Loucy (cell line): ENCODE data around the gene CHN1.

Experiments used
- H2AFZ ChIP-seq: fragments of 200-600 bp; sonication (generic); 2 replicates; pipeline ENCODE4 v1.6.0; 2016; ENCODE audit warnings: antibody characterized with exemption, mild to moderate bottlenecking, low read length, moderate library complexity
- H3F3A ChIP-seq: fragments of 200-600 bp; 2 replicates; pipeline ENCODE4 v1.6.0; 2016; ENCODE audit warnings: antibody characterized with exemption, low read depth, mild to moderate bottlenecking
- H3K27me3 ChIP-seq: fragments of 200-600 bp; sonication (generic); 2 replicates; pipeline ENCODE4 v1.6.1; 2014; ENCODE audit warnings: low read length, mild to moderate bottlenecking; ENCODE audit not compliant: insufficient read depth, poor library complexity, severe bottlenecking
- H3K36me3 ChIP-seq: fragments of 200-600 bp; sonication (generic); 2 replicates; pipeline ENCODE4 v1.6.1; 2016; ENCODE audit warnings: low read length; ENCODE audit not compliant: insufficient read depth
- H3K4me1 ChIP-seq: fragments of 200-600 bp; sonication (generic); 2 replicates; pipeline ENCODE4 v1.5.1; 2014; ENCODE audit warnings: low read length, mild to moderate bottlenecking; ENCODE audit not compliant: insufficient read depth, poor library complexity, severe bottlenecking
- H3K4me2 ChIP-seq: fragments of 200-600 bp; sonication (generic); 2 replicates; pipeline ENCODE4 v1.6.0; 2014; ENCODE audit warnings: antibody characterized with exemption, low read length, low read depth, mild to moderate bottlenecking; ENCODE audit not compliant: poor library complexity, severe bottlenecking
- H3K4me3 ChIP-seq: fragments of 200-600 bp; sonication (generic); 2 replicates; pipeline ENCODE4 v1.5.1; 2014; ENCODE audit warnings: low read length, mild to moderate bottlenecking, mixed read lengths; ENCODE audit not compliant: poor library complexity, severe bottlenecking
- H3K79me2 ChIP-seq: fragments of 200-600 bp; sonication (generic); 2 replicates; pipeline ENCODE4 v1.6.1; 2014; ENCODE audit warnings: low read length; ENCODE audit not compliant: insufficient read depth
- H3K9ac ChIP-seq: fragments of 200-600 bp; sonication (generic); 2 replicates; pipeline ENCODE4 v1.6.0; 2014; ENCODE audit warnings: mild to moderate bottlenecking, low read depth, low read length, moderate library complexity; ENCODE audit not compliant: poor library complexity, severe bottlenecking
- H3K9me2 ChIP-seq: fragments of 200-600 bp; sonication (generic); replicated peaks from 2 replicates; pipeline ENCODE4 v1.6.1; 2016; ENCODE audit warnings: low read depth, low read length, mixed read lengths
- H3K9me3 ChIP-seq: fragments of 200-600 bp; sonication (generic); 2 replicates; pipeline ENCODE4 v1.6.1; 2014; ENCODE audit warnings: mild to moderate bottlenecking, antibody characterized with exemption, low read length, low read depth; ENCODE audit not compliant: insufficient read depth
- H4K20me1 ChIP-seq: fragments of 200-600 bp; sonication (generic); 2 replicates; pipeline ENCODE4 v1.6.0; 2014; ENCODE audit warnings: antibody characterized with exemption, low read length, mild to moderate bottlenecking; ENCODE audit not compliant: insufficient read depth, poor library complexity, severe bottlenecking
- EZH2phosphoT487 ChIP-seq: fragments of 200-600 bp; IDR thresholded peaks from 2 replicates; pipeline ENCODE4 v1.6.1; 2018; ENCODE audit warnings: antibody characterized with exemption, mild to moderate bottlenecking, moderate library complexity, borderline replicate concordance
- TF ChIP-seq, protein P1 (sequence below): fragments of 200-600 bp; sonication (generic); conservative IDR thresholded peaks from 2 replicates; pipeline ENCODE4 v1.5.1; 2014; ENCODE audit warnings: mild to moderate bottlenecking, antibody characterized with exemption, low read length

Gene CHN1

DNA sequence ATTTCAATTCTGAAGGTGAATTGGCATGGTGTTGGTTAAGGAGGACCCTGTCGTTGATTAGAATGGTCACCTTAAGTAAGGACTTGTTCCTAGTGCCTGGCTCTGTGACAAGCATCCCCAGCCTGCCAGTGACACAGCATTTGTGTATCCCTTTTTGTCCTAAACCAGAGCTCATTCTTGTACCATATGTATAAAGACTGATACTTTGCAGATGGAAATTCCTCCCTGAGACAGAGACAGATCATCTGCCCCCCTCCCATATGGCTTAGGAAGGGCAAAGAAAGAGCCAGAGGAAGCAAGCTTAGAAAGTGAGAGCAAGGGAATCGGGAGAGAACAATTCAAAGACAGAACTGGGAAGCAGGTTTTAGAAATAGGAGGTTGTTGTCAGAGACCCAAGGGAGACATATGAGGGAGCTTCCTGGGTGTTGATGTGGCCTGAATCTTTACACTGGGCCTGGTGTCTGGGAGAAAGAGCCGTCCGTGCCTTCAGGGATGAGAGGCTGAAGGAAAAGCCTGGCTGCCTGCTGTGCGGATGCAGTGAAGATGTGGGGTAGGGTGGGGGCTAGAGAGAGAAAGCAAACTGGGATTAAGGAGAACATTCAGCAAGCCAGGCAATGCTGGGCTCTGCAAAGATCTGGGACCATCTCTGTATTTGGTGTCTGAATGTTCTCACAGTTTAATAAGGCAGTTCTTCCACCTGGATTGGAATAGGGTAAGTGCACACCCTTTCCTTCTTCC, 227.7 kb downstream of the CHN1 start:
- Histone ChIP-seq H3K79me2 (no peaks in the 10 kb centered on the region), H3K4me1 (peaks cover 31% of the 10 kb centered on the region), H3K9ac (peak overlapping the region; percentile 38), H3K9me3 (no peaks in the 10 kb centered on the region), H3K36me3 (no peaks in the 10 kb centered on the region), H2AFZ (no peak overlapping the region), H3F3A (no peaks in the 10 kb centered on the region), H3K9me2 (no peaks in the 10 kb centered on the region), H4K20me1 (no peaks in the 10 kb centered on the region), H3K4me2 (no peak overlapping the region), H3K4me3 (no peak overlapping the region), H3K27me3 (no peaks in the 10 kb centered on the region)
- TF ChIP-seq, protein P1, sequence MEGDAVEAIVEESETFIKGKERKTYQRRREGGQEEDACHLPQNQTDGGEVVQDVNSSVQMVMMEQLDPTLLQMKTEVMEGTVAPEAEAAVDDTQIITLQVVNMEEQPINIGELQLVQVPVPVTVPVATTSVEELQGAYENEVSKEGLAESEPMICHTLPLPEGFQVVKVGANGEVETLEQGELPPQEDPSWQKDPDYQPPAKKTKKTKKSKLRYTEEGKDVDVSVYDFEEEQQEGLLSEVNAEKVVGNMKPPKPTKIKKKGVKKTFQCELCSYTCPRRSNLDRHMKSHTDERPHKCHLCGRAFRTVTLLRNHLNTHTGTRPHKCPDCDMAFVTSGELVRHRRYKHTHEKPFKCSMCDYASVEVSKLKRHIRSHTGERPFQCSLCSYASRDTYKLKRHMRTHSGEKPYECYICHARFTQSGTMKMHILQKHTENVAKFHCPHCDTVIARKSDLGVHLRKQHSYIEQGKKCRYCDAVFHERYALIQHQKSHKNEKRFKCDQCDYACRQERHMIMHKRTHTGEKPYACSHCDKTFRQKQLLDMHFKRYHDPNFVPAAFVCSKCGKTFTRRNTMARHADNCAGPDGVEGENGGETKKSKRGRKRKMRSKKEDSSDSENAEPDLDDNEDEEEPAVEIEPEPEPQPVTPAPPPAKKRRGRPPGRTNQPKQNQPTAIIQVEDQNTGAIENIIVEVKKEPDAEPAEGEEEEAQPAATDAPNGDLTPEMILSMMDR, result no peak
- no peak for TF ChIP-seq EZH2phosphoT487

DNA sequence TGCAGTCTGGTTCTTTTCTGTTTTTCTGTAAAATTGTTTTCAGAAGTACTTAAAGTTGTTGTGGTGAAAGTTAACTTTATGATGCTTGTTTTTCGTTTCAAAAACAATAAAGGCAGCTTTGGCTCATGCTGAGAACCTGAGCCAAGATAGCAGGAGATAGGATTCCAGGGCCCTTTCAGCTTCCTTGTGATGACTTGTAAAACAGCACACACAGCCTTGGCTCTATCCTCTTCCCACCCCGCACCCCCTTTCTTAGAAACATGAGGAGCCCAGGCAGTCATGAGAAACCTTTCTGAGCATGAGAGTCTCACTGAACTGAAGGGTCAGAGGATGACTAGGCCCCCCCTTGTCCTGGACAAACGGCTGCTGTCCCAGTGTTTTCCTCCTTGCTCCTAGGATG, 228.5 kb downstream of the CHN1 start:
- H3F3A ChIP-seq, result no peaks in the 10 kb centered on the region
- H4K20me1 ChIP-seq, result no peaks in the 10 kb centered on the region
- H3K9me3 ChIP-seq, result no peaks in the 10 kb centered on the region
- no peaks in the 10 kb centered on the region for H3K27me3 ChIP-seq
- H3K4me3 ChIP-seq, result no peak overlapping the region
- H3K9ac ChIP-seq, result no peak overlapping the region
- H3K4me1 ChIP-seq, result peaks cover 31% of the 10 kb centered on the region
- no peak overlapping the region for H2AFZ ChIP-seq
- H3K79me2 ChIP-seq, result no peaks in the 10 kb centered on the region
- TF ChIP-seq, protein P1, result no peak
- no peak for TF ChIP-seq EZH2phosphoT487
- no peaks in the 10 kb centered on the region for H3K36me3 ChIP-seq
- no peaks in the 10 kb centered on the region for H3K9me2 ChIP-seq
- H3K4me2 ChIP-seq, result no peak overlapping the region

DNA sequence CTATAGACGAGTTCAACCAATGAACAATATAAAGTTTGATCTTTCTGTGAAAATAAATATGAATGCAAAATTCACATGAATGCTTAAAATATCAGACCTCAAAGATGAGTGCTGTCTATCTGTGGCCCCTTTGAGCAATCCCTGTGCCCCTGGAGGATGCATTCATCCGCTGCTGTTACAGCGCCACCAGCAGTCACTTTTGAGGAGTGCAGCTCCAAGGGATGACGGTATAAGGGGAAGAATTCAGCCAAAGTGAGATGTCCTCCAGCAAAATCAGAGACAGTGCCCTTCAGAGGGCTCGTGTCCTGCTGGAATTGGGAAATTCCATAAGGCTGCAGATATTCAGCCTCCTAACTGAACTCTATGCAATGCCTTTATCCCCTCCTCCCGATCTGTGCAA, 229.0 kb downstream of the CHN1 start:
- H3K36me3 ChIP-seq, result no peaks in the 10 kb centered on the region
- TF ChIP-seq, protein P1, result peak; percentile 69
- no peak for TF ChIP-seq EZH2phosphoT487
- H2AFZ ChIP-seq, result no peak overlapping the region
- no peaks in the 10 kb centered on the region for H3K27me3 ChIP-seq
- H3K9me2 ChIP-seq, result no peaks in the 10 kb centered on the region
- H3F3A ChIP-seq, result no peaks in the 10 kb centered on the region
- H3K9ac ChIP-seq, result no peak overlapping the region
- H3K9me3 ChIP-seq, result no peaks in the 10 kb centered on the region
- H3K4me3 ChIP-seq, result no peak overlapping the region
- no peaks in the 10 kb centered on the region for H4K20me1 ChIP-seq
- H3K79me2 ChIP-seq, result no peaks in the 10 kb centered on the region
- no peak overlapping the region for H3K4me2 ChIP-seq
- peaks cover 31% of the 10 kb centered on the region for H3K4me1 ChIP-seq
